ENCODE measurements around the gene PRSS23. TPM values are rescaled to one million over a fixed set of nuclear protein-coding genes. Genes with fewer than 3 reads are reported as not detected.
"Not testable (repeated sequence)": the region's sequence is repeated elsewhere in the genome, so short reads cannot be mapped to it uniquely, and the experiment has no call there.

PRSS23 gene
- polyA plus RNA-seq, 1 donor, result 21.4 TPM

GRCh38 chr11:86815726-86816125 is 15.4 kb downstream of the PRSS23 start:
- no peak for DNase-seq

- DNase-seq, result no peak
These were observed 15.9 kb downstream of the PRSS23 start for GRCh38 chr11:86816251-86816726.

- DNase-seq, result peak; percentile 79
These were observed 18.3 kb downstream of the PRSS23 start for GRCh38 chr11:86818462-86819192.

GRCh38 chr11:86824139-86824538 is 23.8 kb downstream of the PRSS23 start:
- not testable (repeated sequence) for DNase-seq

DNA sequence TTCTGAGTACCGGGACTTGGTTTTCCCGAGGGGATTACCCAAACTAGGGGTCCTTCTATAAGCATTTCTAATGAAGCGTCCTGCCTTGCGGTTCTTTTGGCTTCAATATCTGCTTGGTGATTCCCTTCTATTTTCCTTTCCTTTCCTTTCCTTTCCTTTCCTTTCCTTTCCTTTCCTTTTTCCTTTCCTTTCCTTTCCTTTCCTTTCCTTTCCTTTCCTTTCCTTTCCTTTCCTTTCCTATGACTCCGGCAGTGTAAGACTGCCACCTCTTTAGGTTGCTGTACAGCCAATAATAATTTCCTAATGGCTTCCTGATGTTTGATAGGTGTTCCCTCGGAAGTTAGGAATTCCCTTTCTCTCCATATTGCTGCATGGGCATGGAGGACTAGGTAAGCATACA is 34.0 kb downstream of the PRSS23 start:
- not testable (repeated sequence) for DNase-seq

GRCh38 chr11:86844762-86845508 is 44.6 kb downstream of the PRSS23 start:
- DNase-seq, result not testable (repeated sequence)

GRCh38 chr11:86848132-86848531 is 47.8 kb downstream of the PRSS23 start:
- DNase-seq, result no peak

- no peak for DNase-seq
These were observed 49.3 kb downstream of the PRSS23 start for GRCh38 chr11:86849679-86850078.

Other genes starting within 250 kb of the PRSS23 start
- 10.9 TPM for gene ME3, start 127.9 kb upstream of the PRSS23 start, polyA plus RNA-seq (ENCODE audit: insufficient read length)
- 32.1 TPM for gene FZD4, start 154.9 kb downstream of the PRSS23 start, polyA plus RNA-seq (ENCODE audit: insufficient read length)
- gene TMEM135, start 237.4 kb downstream of the PRSS23 start, polyA plus RNA-seq (ENCODE audit: insufficient read length), result 13.5 TPM